ENCODE results near the gene DPEP2. TPM values are rescaled to one million over a fixed set of nuclear protein-coding genes. Genes with fewer than 3 reads are reported as not detected.

The DPEP2 gene
- total and polyA plus RNA-seq, 2 of the 13 experiments (the other 11 are each of a cell fraction or from before 2014, with no cell fraction given), result 0.18 TPM; not detected in 1

DNA sequence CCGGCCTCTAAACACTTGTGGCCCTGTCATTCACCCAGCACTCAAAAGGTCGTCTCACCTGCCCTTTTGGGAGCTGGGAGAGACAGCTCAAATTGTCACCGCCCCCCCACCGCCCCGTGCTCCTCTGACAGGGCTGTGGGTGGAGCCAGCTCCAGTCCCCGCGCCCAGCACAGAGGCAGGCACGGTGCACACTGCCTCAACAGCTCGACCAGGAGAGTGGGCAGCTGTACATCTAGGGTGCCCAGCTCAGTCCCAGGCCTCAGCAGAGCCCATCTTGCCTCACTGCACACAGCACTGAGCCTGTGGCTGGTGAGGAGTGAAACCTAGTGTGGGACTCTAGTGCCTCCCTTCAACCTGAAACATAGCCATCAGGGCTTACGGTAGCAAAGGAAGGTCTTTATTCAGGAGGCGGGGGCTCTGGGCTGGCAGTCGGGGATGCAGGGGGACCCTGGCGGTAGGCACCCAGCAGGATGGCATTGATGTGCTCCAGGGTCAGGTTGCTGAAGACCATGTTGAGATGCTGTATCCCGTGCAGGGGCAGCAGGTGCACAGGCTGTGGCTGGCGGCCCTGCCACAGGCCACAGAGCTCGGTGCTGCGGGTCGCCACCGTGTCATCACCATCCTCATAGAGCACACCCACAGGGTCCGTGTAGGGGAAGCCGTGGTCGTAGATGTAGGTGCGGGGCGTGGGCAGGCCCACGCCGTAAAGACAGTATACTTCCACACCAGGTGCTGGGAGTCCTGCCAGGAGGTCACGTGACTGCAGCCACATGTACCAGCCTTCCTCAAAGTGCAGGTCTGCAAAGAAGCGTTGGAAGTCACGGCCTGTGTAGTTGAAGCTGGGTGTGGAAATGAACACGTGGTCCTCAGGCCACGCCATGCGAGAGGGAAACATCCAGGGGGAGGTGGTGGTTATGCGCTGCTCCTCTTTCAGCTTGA, 59.5 kb downstream of the DPEP2 start (continued):
- TF ChIP-seq, protein P1, sequence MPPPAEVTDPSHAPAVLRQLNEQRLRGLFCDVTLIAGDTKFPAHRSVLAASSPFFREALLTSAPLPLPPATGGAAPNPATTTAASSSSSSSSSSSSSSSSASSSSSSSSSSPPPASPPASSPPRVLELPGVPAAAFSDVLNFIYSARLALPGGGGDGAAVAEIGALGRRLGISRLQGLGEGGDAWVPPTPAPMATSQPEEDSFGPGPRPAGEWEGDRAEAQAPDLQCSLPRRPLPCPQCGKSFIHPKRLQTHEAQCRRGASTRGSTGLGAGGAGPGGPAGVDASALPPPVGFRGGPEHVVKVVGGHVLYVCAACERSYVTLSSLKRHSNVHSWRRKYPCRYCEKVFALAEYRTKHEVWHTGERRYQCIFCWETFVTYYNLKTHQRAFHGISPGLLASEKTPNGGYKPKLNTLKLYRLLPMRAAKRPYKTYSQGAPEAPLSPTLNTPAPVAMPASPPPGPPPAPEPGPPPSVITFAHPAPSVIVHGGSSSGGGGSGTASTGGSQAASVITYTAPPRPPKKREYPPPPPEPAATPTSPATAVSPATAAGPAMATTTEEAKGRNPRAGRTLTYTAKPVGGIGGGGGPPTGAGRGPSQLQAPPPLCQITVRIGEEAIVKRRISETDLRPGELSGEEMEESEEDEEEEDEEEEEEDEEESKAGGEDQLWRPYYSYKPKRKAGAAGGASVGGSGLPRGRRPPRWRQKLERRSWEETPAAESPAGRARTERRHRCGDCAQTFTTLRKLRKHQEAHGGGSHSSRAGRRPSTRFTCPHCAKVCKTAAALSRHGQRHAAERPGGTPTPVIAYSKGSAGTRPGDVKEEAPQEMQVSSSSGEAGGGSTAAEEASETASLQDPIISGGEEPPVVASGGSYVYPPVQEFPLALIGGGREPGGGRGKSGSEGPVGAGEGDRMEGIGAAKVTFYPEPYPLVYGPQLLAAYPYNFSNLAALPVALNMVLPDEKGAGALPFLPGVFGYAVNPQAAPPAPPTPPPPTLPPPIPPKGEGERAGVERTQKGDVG (CRISPR knock-in tag; IDR thresholded peaks at IDR 0.05; ENCODE audit: borderline replicate concordance), result 0 out of 2 replicates have a peak, but pooled peaks have one; percentile 26
- TF ChIP-seq, protein P2, sequence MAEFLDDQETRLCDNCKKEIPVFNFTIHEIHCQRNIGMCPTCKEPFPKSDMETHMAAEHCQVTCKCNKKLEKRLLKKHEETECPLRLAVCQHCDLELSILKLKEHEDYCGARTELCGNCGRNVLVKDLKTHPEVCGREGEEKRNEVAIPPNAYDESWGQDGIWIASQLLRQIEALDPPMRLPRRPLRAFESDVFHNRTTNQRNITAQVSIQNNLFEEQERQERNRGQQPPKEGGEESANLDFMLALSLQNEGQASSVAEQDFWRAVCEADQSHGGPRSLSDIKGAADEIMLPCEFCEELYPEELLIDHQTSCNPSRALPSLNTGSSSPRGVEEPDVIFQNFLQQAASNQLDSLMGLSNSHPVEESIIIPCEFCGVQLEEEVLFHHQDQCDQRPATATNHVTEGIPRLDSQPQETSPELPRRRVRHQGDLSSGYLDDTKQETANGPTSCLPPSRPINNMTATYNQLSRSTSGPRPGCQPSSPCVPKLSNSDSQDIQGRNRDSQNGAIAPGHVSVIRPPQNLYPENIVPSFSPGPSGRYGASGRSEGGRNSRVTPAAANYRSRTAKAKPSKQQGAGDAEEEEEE (CRISPR knock-in tag; IDR thresholded peaks at IDR 0.05; ENCODE audit: borderline replicate concordance), result no peak
- TF ChIP-seq RELA (CRISPR knock-in tag; IDR thresholded peaks at IDR 0.05) (no peak), ZBTB7B (CRISPR knock-in tag; IDR thresholded peaks at IDR 0.05) (no peak), CENPX (CRISPR knock-in tag; IDR thresholded peaks at IDR 0.05) (no peak), HNRNPK (IDR thresholded peaks at IDR 0.05; ENCODE audit: low read depth, low read length, poor library complexity, severe bottlenecking) (no peak), ATF7 (IDR thresholded peaks at IDR 0.05) (no peak), ATF7 (CRISPR knock-in tag; IDR thresholded peaks at IDR 0.05) (0 out of 2 replicates have a peak, but pooled peaks have one; percentile 30), ZNF138 (CRISPR knock-in tag; IDR thresholded peaks at IDR 0.05; ENCODE audit: low read depth) (0 out of 2 replicates have a peak, but pooled peaks have one; percentile 23), ZNF280B (CRISPR knock-in tag; IDR thresholded peaks at IDR 0.05; ENCODE audit: borderline replicate concordance) (0 out of 2 replicates have a peak, but pooled peaks have one; percentile 69), GFI1 (CRISPR knock-in tag; IDR thresholded peaks at IDR 0.05; ENCODE audit: borderline replicate concordance) (no peak), NR3C1 (CRISPR knock-in tag; IDR thresholded peaks at IDR 0.05) (no peak), KDM2A (CRISPR knock-in tag; IDR thresholded peaks at IDR 0.05; ENCODE audit: borderline replicate concordance, low read depth) (peak; percentile 27; the same call in 1 of the 2 replicates), ZBTB38 (CRISPR knock-in tag; IDR thresholded peaks at IDR 0.05) (no peak; the same call in none of the 2 replicates), PRPF4 (IDR thresholded peaks at IDR 0.05; ENCODE audit: low read depth, low read length, poor library complexity, severe bottlenecking) (no peak), ZNF451 (CRISPR knock-in tag; IDR thresholded peaks at IDR 0.05) (no peak), EEA1 (CRISPR knock-in tag; IDR thresholded peaks at IDR 0.05; ENCODE audit: borderline replicate concordance) (peak; percentile 64; the same call in 1 of the 2 replicates)
- TF ChIP-seq, protein P3, sequence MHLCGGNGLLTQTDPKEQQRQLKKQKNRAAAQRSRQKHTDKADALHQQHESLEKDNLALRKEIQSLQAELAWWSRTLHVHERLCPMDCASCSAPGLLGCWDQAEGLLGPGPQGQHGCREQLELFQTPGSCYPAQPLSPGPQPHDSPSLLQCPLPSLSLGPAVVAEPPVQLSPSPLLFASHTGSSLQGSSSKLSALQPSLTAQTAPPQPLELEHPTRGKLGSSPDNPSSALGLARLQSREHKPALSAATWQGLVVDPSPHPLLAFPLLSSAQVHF (CRISPR knock-in tag; IDR thresholded peaks at IDR 0.05), result peak; percentile 51; the same call in 1 of the 2 replicates
- TF ChIP-seq, protein P4, sequence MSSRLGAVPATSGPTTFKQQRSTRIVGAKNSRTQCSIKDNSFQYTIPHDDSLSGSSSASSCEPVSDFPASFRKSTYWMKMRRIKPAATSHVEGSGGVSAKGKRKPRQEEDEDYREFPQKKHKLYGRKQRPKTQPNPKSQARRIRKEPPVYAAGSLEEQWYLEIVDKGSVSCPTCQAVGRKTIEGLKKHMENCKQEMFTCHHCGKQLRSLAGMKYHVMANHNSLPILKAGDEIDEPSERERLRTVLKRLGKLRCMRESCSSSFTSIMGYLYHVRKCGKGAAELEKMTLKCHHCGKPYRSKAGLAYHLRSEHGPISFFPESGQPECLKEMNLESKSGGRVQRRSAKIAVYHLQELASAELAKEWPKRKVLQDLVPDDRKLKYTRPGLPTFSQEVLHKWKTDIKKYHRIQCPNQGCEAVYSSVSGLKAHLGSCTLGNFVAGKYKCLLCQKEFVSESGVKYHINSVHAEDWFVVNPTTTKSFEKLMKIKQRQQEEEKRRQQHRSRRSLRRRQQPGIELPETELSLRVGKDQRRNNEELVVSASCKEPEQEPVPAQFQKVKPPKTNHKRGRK (CRISPR knock-in tag; IDR thresholded peaks at IDR 0.05), result no peak

All from HepG2 (cell line).